ENCODE results near the gene TCIRG1. TPM values are rescaled to one million over a fixed set of nuclear protein-coding genes. Genes with fewer than 3 reads are reported as not detected.
"Not testable (repeated sequence)": the region's sequence is repeated elsewhere in the genome, so short reads cannot be mapped to it uniquely, and the experiment has no call there.

Gene TCIRG1
- total RNA-seq, 2 donors from 2014 or later: 80.8 to 105 TPM

GRCh38 chr11:68064926-68065325 is 26.1 kb downstream of the TCIRG1 start:
- DNase-seq (ENCODE audit: low spot score): no peak

GRCh38 chr11:68065841-68066240 is 27.0 kb downstream of the TCIRG1 start:
- no peak for DNase-seq (ENCODE audit: low spot score)
- intact Hi-C loops (cut with DNase I): no loop called here

More at GRCh38 chr11:68064926-68065325, 26.1 kb downstream of the TCIRG1 start:
- intact Hi-C loops (cut with DNase I): no loop called here

- DNase-seq (ENCODE audit: low spot score): no peak
- intact Hi-C loops (cut with DNase I): loop anchor here in 1 of 2 donors (1.0 kb wide), 1 partner anchor 45 kb away; no protein-coding TSS in a partner anchor
Measured at GRCh38 chr11:68066742-68067141, 27.9 kb downstream of the TCIRG1 start.

GRCh38 chr11:68067991-68068390 is 29.2 kb downstream of the TCIRG1 start:
- intact Hi-C loops (cut with DNase I): loop anchor here in 1 of 2 donors (1.0 kb wide), 1 partner anchor 43 kb away; no protein-coding TSS in a partner anchor
- peak; percentile 15 for DNase-seq (ENCODE audit: low spot score)

- intact Hi-C loops (cut with DNase I): no loop called here
- no peak for DNase-seq (ENCODE audit: low spot score)
Measured at GRCh38 chr11:68071281-68072048, 32.6 kb downstream of the TCIRG1 start.

- intact Hi-C loops (cut with DNase I): no loop called here
- DNase-seq (ENCODE audit: low spot score): no peak
Measured at GRCh38 chr11:68074584-68075352, 35.9 kb downstream of the TCIRG1 start.

- intact Hi-C loops (cut with DNase I): no loop called here
- no peak for DNase-seq (ENCODE audit: low spot score)
Measured at GRCh38 chr11:68076371-68077042, 37.7 kb downstream of the TCIRG1 start.

- no peak for DNase-seq (ENCODE audit: low spot score)
- intact Hi-C loops (cut with DNase I): no loop called here
Measured at GRCh38 chr11:68077617-68078582, 39.1 kb downstream of the TCIRG1 start.

- DNase-seq (ENCODE audit: low spot score): no peak
- intact Hi-C loops (cut with DNase I): no loop called here
Measured at GRCh38 chr11:68080860-68081259, 42.0 kb downstream of the TCIRG1 start.

GRCh38 chr11:68081691-68082090 is 42.9 kb downstream of the TCIRG1 start:
- intact Hi-C loops (cut with DNase I): no loop called here
- DNase-seq (ENCODE audit: low spot score): no peak

GRCh38 chr11:68082481-68082880 is 43.7 kb downstream of the TCIRG1 start:
- DNase-seq (ENCODE audit: low spot score): no peak
- intact Hi-C loops (cut with DNase I): no loop called here

GRCh38 chr11:68083517-68083916 is 44.7 kb downstream of the TCIRG1 start:
- intact Hi-C loops (cut with DNase I): no loop called here
- no peak for DNase-seq (ENCODE audit: low spot score)

- no peak for DNase-seq (ENCODE audit: low spot score)
- intact Hi-C loops (cut with DNase I): no loop called here
Measured at GRCh38 chr11:68089679-68090078, 50.9 kb downstream of the TCIRG1 start.

GRCh38 chr11:68090287-68090686 is 51.5 kb downstream of the TCIRG1 start:
- intact Hi-C loops (cut with DNase I): no loop called here
- no peak for DNase-seq (ENCODE audit: low spot score)

- intact Hi-C loops (cut with DNase I): no loop called here
- no peak for DNase-seq (ENCODE audit: low spot score)
Measured at GRCh38 chr11:68090706-68091105, 51.9 kb downstream of the TCIRG1 start.

GRCh38 chr11:68092411-68092810 is 53.6 kb downstream of the TCIRG1 start:
- DNase-seq (ENCODE audit: low spot score): no peak
- intact Hi-C loops (cut with DNase I): no loop called here

GRCh38 chr11:68092946-68093345 is 54.1 kb downstream of the TCIRG1 start:
- DNase-seq (ENCODE audit: low spot score): not testable (repeated sequence)

GRCh38 chr11:68093565-68093964 is 54.7 kb downstream of the TCIRG1 start:
- no peak for DNase-seq (ENCODE audit: low spot score)
- intact Hi-C loops (cut with DNase I): no loop called here

More at GRCh38 chr11:68092946-68093345, 54.1 kb downstream of the TCIRG1 start:
- intact Hi-C loops (cut with DNase I): not testable (repeated sequence)

- intact Hi-C loops (cut with DNase I): no loop called here
- no peak for DNase-seq (ENCODE audit: low spot score)
Measured at GRCh38 chr11:68096962-68097361, 58.1 kb downstream of the TCIRG1 start.

Data from posterior vena cava (tissue), 2 donors.